A673 (cell line): Measurements from ENCODE around the gene CERS6. TPM values are rescaled to one million over a fixed set of nuclear protein-coding genes. Genes with fewer than 3 reads are reported as not detected.

Experiments used
- BruUV-seq: library from RNA; stranded (reverse); fragments of 400-500 nt; replicated peaks from 2 replicates; lab custom pipeline; 2021; lab: Mats Ljungman, UMichigan
- CTCF ChIA-PET: fragments of 300-600 bp; sonication (Branson Sonifier 250); formaldehyde crosslinking; loops from one replicate; lab custom pipeline; 2022; ENCODE audit warnings: antibody characterized with exemption; lab: Charles Lee
- POLR2A ChIA-PET: fragments of 300-600 bp; sonication (Branson Sonifier 250); formaldehyde crosslinking; loops from one replicate; lab custom pipeline; 2022; ENCODE audit warnings: antibody characterized with exemption; ENCODE audit not compliant: low non-redundant PET; lab: Charles Lee
- DNase-seq: peaks from one replicate; pipeline ENCODE4 v3.0.0-alpha.2; 2015; ENCODE audit warnings: low spot score
- H3K27ac ChIP-seq: fragments of 200-600 bp; sonication (generic); 2 replicates; pipeline ENCODE4 v1.5.1; 2016; ENCODE audit warnings: mixed run types, low read depth, mild to moderate bottlenecking, mixed read lengths, antibody characterized with exemption, low read length; ENCODE audit not compliant: poor library complexity, severe bottlenecking
- H3K27me3 ChIP-seq: fragments of 200-600 bp; sonication (generic); replicated peaks from 2 replicates; pipeline ENCODE4 v1.6.1; 2017; ENCODE audit warnings: mixed run types, low read depth, mild to moderate bottlenecking, mixed read lengths, antibody characterized with exemption, low read length; ENCODE audit not compliant: insufficient read depth, poor library complexity
- H3K36me3 ChIP-seq: fragments of 200-600 bp; sonication (generic); 2 replicates; pipeline ENCODE4 v1.6.1; 2016; ENCODE audit warnings: mixed run types, mild to moderate bottlenecking, mixed read lengths, antibody characterized with exemption, low read length; ENCODE audit not compliant: insufficient read depth, poor library complexity, severe bottlenecking
- H3K4me1 ChIP-seq: fragments of 200-600 bp; sonication (generic); 2 replicates; pipeline ENCODE4 v1.6.1; 2017; ENCODE audit warnings: mixed run types, mild to moderate bottlenecking, mixed read lengths, antibody characterized with exemption, low read length; ENCODE audit not compliant: insufficient read depth, poor library complexity, severe bottlenecking
- H3K4me3 ChIP-seq: fragments of 200-600 bp; sonication (generic); 2 replicates; pipeline ENCODE4 v1.5.1; 2016; ENCODE audit warnings: low read depth, mixed run types, mild to moderate bottlenecking, mixed read lengths, low read length; ENCODE audit not compliant: poor library complexity, severe bottlenecking
- H3K9me3 ChIP-seq: fragments of 200-600 bp; sonication (generic); 2 replicates; pipeline ENCODE4 v1.6.1; 2016; ENCODE audit warnings: mixed run types, low read depth, mild to moderate bottlenecking, mixed read lengths, antibody characterized with exemption, low read length; ENCODE audit not compliant: poor library complexity, severe bottlenecking
- CTCF ChIP-seq: fragments of 300-800, 200-600 bp; sonication (generic); conservative IDR thresholded peaks from 2 replicates; pipeline ENCODE4 v1.5.1; 2017; ENCODE audit warnings: low read depth, mild to moderate bottlenecking, antibody characterized with exemption, low read length, moderate library complexity, mixed read lengths
- EZH2 ChIP-seq: fragments of 200-600 bp; sonication (generic); IDR thresholded peaks from 2 replicates; pipeline ENCODE4 v1.6.1; 2017; ENCODE audit warnings: borderline replicate concordance, low read depth, mild to moderate bottlenecking, mixed read lengths, antibody characterized with exemption, low read length; ENCODE audit not compliant: poor library complexity, severe bottlenecking
- intact Hi-C: fragments of 100-400 bp; cut with micrococcal nuclease; formaldehyde crosslinking; loops from one replicate; pipeline ENCODE4 v1.10.0; 2022; ENCODE audit not compliant: unreplicated experiment
- total RNA-seq: library from RNA; stranded (reverse); gene quantifications from 2 replicates; pipeline ENCODE4 v1.2.3, GENCODE V29; 2021

CERS6 gene
- total RNA-seq, 1 experiment from 2014 or later = 12.4 TPM

- Histone ChIP-seq H3K4me1 (peaks cover 11% of the 10 kb centered on the region), H3K4me3 (no peak overlapping the region), H3K9me3 (no peaks in the 10 kb centered on the region), H3K27me3 (no peaks in the 10 kb centered on the region), H3K36me3 (no peaks in the 10 kb centered on the region), H3K27ac (no peak overlapping the region)
- TF ChIP-seq EZH2 (no peak), CTCF (no peak)
- BruUV-seq = no TSS peak
- intact Hi-C loops = no loop called here
- CTCF ChIA-PET = no interaction called here
- POLR2A ChIA-PET = no interaction called here
- DNase-seq = no peak
These were observed 347.0 kb downstream of the CERS6 start for GRCh38 chr2:168802859-168803725.

DNA sequence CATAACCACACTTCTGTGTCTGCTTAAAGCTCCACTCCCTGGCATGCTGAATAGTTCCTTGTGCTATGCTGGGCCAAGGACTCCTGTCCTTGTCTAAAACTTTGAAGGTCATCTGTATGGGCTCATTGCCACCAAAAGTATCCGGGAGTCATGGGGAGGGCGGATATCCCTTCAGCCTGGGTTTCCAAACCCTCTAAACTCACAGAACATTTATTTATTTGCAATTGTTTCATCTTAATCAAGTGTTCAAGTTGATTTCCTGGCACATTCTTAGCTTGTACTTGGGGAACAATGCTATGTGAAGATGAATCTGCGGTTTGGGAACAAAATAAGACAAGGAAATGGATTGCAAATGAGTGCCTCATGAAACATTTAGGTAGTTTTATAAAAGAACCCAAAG is 348.1 kb downstream of the CERS6 start:
- POLR2A ChIA-PET = no interaction called here
- TF ChIP-seq CTCF (no peak), EZH2 (no peak)
- no peak overlapping the region for H3K27ac ChIP-seq
- H3K4me3 ChIP-seq = no peak overlapping the region
- CTCF ChIA-PET = no interaction called here
- intact Hi-C loops = no loop called here
- BruUV-seq = no TSS peak
- no peaks in the 10 kb centered on the region for H3K27me3 ChIP-seq
- H3K4me1 ChIP-seq = no peaks in the 10 kb centered on the region
- no peaks in the 10 kb centered on the region for H3K9me3 ChIP-seq
- DNase-seq = no peak
- no peaks in the 10 kb centered on the region for H3K36me3 ChIP-seq

- intact Hi-C loops = no loop called here
- Histone ChIP-seq H3K4me1 (no peaks in the 10 kb centered on the region), H3K4me3 (no peak overlapping the region), H3K27ac (no peak overlapping the region), H3K27me3 (no peaks in the 10 kb centered on the region), H3K36me3 (no peaks in the 10 kb centered on the region), H3K9me3 (no peaks in the 10 kb centered on the region)
- no TSS peak for BruUV-seq
- ChIA-PET POLR2A (no interaction called here), CTCF (no interaction called here)
- DNase-seq = no peak
- no peak for TF ChIP-seq EZH2
These were observed 349.5 kb downstream of the CERS6 start for GRCh38 chr2:168805615-168806014.
